Measurements from ENCODE around the gene ATP6V0D1. TPM values are rescaled to one million over a fixed set of nuclear protein-coding genes. Genes with fewer than 3 reads are reported as not detected.
"Not testable (repeated sequence)": the region's sequence is repeated elsewhere in the genome, so short reads cannot be mapped to it uniquely, and the experiment has no call there.

ATP6V0D1 gene
- total RNA-seq, 1 experiment from 2014 or later = 50.5 TPM

DNA sequence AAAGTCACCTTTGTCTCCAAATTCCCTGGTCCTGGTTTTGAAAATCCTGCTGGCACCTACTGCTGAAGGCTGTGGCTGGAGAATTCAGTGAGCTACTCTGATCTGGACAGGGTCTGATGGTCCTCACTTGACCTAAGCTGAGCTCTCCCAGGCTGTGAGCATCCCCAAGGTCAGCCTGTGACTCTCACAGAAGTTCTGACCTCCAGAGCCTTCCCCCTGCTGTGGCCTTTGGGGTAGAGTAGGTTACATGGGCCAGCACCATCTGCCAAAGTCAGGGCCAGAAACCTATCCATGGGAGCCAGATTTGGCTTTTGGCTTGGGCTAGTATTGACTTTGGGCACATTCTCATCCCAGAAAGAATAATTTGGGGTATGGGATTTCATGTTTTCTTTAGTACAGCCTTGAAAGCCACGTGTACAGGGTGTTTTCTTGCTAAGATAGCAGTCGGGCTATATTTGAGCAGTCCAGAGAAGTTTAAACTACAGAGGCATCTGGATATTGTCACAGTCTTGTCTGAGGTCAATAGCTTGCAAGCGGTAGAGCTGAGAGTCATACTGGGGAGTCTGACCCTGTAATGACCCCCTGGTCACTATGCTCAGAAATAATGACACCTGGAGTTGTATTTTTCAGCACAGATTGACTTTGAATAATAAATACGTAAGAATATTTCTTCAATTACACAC lies 8.6 kb upstream of the ATP6V0D1 start:
- Mint-ChIP-seq H3K4me3 (ENCODE audit: unreplicated experiment) (no peak overlapping the region), H3K36me3 (ENCODE audit: insufficient read depth, unreplicated experiment) (peaks cover 14% of the 10 kb centered on the region), H3K27ac (ENCODE audit: low read depth, unreplicated experiment) (no peak overlapping the region), H3K27me3 (ENCODE audit: insufficient read depth, unreplicated experiment) (no peaks in the 10 kb centered on the region), H3K4me1 (ENCODE audit: insufficient read depth, unreplicated experiment) (no peaks in the 10 kb centered on the region), H3K9me3 (ENCODE audit: unreplicated experiment) (no peaks in the 10 kb centered on the region)
- TF ChIP-seq, protein P1, sequence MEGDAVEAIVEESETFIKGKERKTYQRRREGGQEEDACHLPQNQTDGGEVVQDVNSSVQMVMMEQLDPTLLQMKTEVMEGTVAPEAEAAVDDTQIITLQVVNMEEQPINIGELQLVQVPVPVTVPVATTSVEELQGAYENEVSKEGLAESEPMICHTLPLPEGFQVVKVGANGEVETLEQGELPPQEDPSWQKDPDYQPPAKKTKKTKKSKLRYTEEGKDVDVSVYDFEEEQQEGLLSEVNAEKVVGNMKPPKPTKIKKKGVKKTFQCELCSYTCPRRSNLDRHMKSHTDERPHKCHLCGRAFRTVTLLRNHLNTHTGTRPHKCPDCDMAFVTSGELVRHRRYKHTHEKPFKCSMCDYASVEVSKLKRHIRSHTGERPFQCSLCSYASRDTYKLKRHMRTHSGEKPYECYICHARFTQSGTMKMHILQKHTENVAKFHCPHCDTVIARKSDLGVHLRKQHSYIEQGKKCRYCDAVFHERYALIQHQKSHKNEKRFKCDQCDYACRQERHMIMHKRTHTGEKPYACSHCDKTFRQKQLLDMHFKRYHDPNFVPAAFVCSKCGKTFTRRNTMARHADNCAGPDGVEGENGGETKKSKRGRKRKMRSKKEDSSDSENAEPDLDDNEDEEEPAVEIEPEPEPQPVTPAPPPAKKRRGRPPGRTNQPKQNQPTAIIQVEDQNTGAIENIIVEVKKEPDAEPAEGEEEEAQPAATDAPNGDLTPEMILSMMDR (IDR thresholded peaks at IDR 0.05; ENCODE audit: unreplicated experiment) = no peak
- ChIA-PET CTCF (interaction anchor here (0.5 to 6.4 kb wide), 15 partner anchors 8 to 527 kb away, joined by 3 to 52 read pairs (median 4); partner anchors contain the start of genes AGRP and ATP6V0D1), POLR2A (interaction anchor here (0.6 to 2.1 kb wide), 3 partner anchors 8 to 73 kb away, joined by 3 to 7 read pairs (median 3); partner anchors contain the start of genes ATP6V0D1 and CTCF)
- no TSS peak for BruUV-seq (replicated peaks)
- DNase-seq (ENCODE audit: unreplicated experiment) = no peak
- intact Hi-C loops (cut with micrococcal nuclease) = no loop called here

DNA sequence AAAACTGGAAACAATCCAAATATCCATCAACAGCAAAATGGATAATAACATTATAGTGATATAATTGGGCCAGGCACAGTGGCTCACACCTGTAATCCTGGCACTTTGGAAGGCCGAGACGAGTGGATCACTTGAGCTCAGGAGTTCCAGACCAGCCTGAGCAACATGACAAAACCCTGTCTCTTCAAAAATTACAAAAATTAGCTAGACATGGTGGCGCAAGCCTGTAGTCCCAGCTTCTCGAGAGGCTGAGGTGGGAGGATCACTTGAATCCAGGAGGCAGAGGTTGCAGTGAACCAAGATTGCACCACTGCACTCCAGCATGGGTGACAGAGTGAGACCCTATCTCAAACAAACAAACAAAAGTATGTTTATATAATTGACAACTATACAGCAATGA lies 6.6 kb upstream of the ATP6V0D1 start:
- BruUV-seq (replicated peaks); H3K4me3 Mint-ChIP-seq (ENCODE audit: unreplicated experiment); H3K27ac Mint-ChIP-seq (ENCODE audit: low read depth, unreplicated experiment); H3K4me1 Mint-ChIP-seq (ENCODE audit: insufficient read depth, unreplicated experiment); H3K9me3 Mint-ChIP-seq (ENCODE audit: unreplicated experiment); POLR2A ChIA-PET; intact Hi-C loops (cut with micrococcal nuclease); DNase-seq (ENCODE audit: unreplicated experiment); H3K27me3 Mint-ChIP-seq (ENCODE audit: insufficient read depth, unreplicated experiment): not testable (repeated sequence)
- peaks cover 20% of the 10 kb centered on the region for H3K36me3 Mint-ChIP-seq (ENCODE audit: insufficient read depth, unreplicated experiment)
- CTCF ChIA-PET = interaction anchor here (4.0 to 4.7 kb wide), 3 partner anchors 27 to 60 kb away, joined by 15 to 31 read pairs (median 24); no protein-coding TSS in a partner anchor

DNA sequence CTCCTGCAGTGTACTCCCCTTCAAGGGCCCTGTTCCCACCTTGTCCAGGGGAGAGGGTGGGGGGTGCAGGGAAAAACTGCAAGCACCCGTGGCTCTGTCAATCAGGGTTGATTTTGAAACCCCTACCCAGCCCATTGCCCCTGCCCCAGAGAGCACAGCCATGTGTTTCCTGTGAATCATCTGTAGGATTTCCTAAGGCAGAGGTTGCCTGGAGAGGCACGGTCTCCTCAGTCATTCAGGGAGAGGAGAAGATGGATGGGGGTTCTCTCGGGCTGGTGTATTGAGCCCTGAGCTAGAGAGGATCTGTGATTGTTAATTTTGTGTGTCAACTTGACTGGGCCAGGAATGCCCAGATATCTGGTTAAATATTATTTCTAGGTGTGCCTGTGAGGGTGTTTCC lies 5.8 kb upstream of the ATP6V0D1 start:
- Mint-ChIP-seq H3K27me3 (ENCODE audit: insufficient read depth, unreplicated experiment) (no peaks in the 10 kb centered on the region), H3K4me1 (ENCODE audit: insufficient read depth, unreplicated experiment) (peaks cover 4% of the 10 kb centered on the region), H3K4me3 (ENCODE audit: unreplicated experiment) (no peak overlapping the region), H3K36me3 (ENCODE audit: insufficient read depth, unreplicated experiment) (peaks cover 20% of the 10 kb centered on the region), H3K27ac (ENCODE audit: low read depth, unreplicated experiment) (no peak overlapping the region), H3K9me3 (ENCODE audit: unreplicated experiment) (no peaks in the 10 kb centered on the region)
- TF ChIP-seq, protein P1 (IDR thresholded peaks at IDR 0.05; ENCODE audit: unreplicated experiment) = no peak
- ChIA-PET POLR2A (no interaction called here), CTCF (interaction anchor here (0.6 to 4.7 kb wide), 2 partner anchors 59 to 619 kb away, joined by 3 to 15 read pairs; no protein-coding TSS in a partner anchor)
- BruUV-seq (replicated peaks) = no TSS peak
- intact Hi-C loops (cut with micrococcal nuclease) = no loop called here
- peak; percentile 20 for DNase-seq (ENCODE audit: unreplicated experiment)

DNA sequence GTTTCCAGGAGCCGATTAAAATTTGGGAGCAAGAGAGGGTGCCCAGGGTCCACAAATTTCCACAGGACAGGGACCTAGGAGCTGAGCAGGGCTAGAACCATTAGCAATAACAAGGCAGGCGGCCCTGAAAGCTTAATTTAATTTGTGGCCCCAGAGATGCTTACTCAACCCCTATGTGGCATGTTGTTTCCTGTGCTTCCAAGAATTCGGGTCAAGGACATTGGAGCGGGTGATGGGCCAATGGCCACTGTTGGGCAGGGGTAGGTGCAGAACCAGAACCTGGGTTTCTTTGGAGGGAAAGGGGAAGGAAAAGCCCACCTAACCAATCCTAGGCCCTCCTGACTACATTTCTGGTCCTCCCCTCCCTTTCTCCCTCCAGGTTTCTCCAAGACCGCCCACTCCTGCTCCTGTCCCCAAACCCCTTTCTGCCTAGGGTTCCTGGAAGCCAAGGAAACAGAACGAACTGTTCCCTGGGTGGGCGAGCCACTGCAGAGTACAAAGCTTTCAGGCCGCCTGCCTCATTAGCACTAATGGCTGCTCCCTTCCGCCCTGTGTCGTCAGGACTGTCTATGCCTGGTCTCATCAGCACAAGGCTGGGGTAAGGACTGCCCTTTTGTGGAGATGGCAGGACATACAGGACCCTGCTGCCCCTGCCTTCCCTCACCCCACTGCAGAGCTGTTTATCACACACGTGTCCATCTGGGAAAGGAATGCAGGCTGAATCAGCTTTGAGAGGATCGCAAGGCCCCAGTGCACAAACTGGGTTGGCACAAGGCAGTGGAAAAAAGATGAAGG lies 3.0 kb upstream of the ATP6V0D1 start:
- Mint-ChIP-seq H3K4me3 (ENCODE audit: unreplicated experiment) (no peak overlapping the region), H3K4me1 (ENCODE audit: insufficient read depth, unreplicated experiment) (peaks cover 7% of the 10 kb centered on the region), H3K36me3 (ENCODE audit: insufficient read depth, unreplicated experiment) (peaks cover 20% of the 10 kb centered on the region), H3K9me3 (ENCODE audit: unreplicated experiment) (no peaks in the 10 kb centered on the region), H3K27ac (ENCODE audit: low read depth, unreplicated experiment) (peak overlapping the region; percentile 83), H3K27me3 (ENCODE audit: insufficient read depth, unreplicated experiment) (no peaks in the 10 kb centered on the region)
- POLR2A ChIA-PET = no interaction called here
- CTCF ChIA-PET = interaction anchor here (0.5 to 6.2 kb wide), 3 partner anchors 8 to 416 kb away, joined by 3 to 52 read pairs (median 6); no protein-coding TSS in a partner anchor
- TF ChIP-seq, protein P1 (IDR thresholded peaks at IDR 0.05; ENCODE audit: unreplicated experiment) = no peak
- intact Hi-C loops (cut with micrococcal nuclease) = no loop called here
- no TSS peak for BruUV-seq (replicated peaks)
- no peak for DNase-seq (ENCODE audit: unreplicated experiment)
